GM21423 (cell line): ENCODE measurements around the gene CEACAM5.
"Not testable (repeated sequence)": the region's sequence is repeated elsewhere in the genome, so short reads cannot be mapped to it uniquely, and the experiment has no call there.

ENCODE experiments used
- ATAC-seq: cut with Tn5 transposase; IDR thresholded peaks from one replicate; pipeline ENCODE4 v1.9.1; 2021; ENCODE audit warnings: mild to moderate bottlenecking, moderate library complexity; ENCODE audit not compliant: unreplicated experiment

Gene CEACAM5

DNA sequence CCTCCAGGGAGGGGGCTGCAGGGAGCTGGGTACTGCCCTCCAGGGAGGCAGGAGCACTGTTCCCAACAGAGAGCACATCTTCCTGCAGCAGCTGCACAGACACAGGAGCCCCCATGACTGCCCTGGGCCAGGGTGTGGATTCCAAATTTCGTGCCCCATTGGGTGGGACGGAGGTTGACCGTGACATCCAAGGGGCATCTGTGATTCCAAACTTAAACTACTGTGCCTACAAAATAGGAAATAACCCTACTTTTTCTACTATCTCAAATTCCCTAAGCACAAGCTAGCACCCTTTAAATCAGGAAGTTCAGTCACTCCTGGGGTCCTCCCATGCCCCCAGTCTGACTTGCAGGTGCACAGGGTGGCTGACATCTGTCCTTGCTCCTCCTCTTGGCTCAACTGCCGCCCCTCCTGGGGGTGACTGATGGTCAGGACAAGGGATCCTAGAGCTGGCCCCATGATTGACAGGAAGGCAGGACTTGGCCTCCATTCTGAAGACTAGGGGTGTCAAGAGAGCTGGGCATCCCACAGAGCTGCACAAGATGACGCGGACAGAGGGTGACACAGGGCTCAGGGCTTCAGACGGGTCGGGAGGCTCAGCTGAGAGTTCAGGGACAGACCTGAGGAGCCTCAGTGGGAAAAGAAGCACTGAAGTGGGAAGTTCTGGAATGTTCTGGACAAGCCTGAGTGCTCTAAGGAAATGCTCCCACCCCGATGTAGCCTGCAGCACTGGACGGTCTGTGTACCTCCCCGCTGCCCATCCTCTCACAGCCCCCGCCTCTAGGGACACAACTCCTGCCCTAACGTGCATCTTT, 7.8 kb upstream of the CEACAM5 start:
- ATAC-seq: no peak

DNA sequence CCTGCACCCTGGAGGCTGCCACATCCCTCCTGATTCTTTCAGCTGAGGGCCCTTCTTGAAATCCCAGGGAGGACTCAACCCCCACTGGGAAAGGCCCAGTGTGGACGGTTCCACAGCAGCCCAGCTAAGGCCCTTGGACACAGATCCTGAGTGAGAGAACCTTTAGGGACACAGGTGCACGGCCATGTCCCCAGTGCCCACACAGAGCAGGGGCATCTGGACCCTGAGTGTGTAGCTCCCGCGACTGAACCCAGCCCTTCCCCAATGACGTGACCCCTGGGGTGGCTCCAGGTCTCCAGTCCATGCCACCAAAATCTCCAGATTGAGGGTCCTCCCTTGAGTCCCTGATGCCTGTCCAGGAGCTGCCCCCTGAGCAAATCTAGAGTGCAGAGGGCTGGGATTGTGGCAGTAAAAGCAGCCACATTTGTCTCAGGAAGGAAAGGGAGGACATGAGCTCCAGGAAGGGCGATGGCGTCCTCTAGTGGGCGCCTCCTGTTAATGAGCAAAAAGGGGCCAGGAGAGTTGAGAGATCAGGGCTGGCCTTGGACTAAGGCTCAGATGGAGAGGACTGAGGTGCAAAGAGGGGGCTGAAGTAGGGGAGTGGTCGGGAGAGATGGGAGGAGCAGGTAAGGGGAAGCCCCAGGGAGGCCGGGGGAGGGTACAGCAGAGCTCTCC, 6.9 kb upstream of the CEACAM5 start:
- ATAC-seq: no peak

DNA sequence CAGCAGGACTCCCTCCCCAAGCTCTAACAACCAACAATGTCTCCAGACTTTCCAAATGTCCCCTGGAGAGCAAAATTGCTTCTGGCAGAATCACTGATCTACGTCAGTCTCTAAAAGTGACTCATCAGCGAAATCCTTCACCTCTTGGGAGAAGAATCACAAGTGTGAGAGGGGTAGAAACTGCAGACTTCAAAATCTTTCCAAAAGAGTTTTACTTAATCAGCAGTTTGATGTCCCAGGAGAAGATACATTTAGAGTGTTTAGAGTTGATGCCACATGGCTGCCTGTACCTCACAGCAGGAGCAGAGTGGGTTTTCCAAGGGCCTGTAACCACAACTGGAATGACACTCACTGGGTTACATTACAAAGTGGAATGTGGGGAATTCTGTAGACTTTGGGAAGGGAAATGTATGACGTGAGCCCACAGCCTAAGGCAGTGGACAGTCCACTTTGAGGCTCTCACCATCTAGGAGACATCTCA, 6.2 kb upstream of the CEACAM5 start:
- no peak for ATAC-seq

DNA sequence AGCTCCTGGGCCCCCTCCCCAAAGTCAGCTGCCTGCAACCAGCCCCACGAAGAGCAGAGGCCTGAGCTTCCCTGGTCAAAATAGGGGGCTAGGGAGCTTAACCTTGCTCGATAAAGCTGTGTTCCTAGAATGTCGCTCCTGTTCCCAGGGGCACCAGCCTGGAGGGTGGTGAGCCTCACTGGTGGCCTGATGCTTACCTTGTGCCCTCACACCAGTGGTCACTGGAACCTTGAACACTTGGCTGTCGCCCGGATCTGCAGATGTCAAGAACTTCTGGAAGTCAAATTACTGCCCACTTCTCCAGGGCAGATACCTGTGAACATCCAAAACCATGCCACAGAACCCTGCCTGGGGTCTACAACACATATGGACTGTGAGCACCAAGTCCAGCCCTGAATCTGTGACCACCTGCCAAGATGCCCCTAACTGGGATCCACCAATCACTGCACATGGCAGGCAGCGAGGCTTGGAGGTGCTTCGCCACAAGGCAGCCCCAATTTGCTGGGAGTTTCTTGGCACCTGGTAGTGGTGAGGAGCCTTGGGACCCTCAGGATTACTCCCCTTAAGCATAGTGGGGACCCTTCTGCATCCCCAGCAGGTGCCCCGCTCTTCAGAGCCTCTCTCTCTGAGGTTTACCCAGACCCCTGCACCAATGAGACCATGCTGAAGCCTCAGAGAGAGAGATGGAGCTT, 4.7 kb upstream of the CEACAM5 start:
- ATAC-seq: no peak

DNA sequence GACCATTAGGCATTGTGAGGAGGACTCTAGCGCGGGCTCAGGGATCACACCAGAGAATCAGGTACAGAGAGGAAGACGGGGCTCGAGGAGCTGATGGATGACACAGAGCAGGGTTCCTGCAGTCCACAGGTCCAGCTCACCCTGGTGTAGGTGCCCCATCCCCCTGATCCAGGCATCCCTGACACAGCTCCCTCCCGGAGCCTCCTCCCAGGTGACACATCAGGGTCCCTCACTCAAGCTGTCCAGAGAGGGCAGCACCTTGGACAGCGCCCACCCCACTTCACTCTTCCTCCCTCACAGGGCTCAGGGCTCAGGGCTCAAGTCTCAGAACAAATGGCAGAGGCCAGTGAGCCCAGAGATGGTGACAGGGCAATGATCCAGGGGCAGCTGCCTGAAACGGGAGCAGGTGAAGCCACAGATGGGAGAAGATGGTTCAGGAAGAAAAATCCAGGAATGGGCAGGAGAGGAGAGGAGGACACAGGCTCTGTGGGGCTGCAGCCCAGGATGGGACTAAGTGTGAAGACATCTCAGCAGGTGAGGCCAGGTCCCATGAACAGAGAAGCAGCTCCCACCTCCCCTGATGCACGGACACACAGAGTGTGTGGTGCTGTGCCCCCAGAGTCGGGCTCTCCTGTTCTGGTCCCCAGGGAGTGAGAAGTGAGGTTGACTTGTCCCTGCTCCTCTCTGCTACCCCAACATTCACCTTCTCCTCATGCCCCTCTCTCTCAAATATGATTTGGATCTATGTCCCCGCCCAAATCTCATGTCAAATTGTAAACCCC, 2.8 kb upstream of the CEACAM5 start:
- ATAC-seq: no peak

DNA sequence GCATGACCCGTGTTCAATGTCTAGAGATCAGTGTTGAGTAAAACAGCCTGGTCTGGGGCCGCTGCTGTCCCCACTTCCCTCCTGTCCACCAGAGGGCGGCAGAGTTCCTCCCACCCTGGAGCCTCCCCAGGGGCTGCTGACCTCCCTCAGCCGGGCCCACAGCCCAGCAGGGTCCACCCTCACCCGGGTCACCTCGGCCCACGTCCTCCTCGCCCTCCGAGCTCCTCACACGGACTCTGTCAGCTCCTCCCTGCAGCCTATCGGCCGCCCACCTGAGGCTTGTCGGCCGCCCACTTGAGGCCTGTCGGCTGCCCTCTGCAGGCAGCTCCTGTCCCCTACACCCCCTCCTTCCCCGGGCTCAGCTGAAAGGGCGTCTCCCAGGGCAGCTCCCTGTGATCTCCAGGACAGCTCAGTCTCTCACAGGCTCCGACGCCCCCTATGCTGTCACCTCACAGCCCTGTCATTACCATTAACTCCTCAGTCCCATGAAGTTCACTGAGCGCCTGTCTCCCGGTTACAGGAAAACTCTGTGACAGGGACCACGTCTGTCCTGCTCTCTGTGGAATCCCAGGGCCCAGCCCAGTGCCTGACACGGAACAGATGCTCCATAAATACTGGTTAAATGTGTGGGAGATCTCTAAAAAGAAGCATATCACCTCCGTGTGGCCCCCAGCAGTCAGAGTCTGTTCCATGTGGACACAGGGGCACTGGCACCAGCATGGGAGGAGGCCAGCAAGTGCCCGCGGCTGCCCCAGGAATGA, 1.5 kb upstream of the CEACAM5 start:
- no peak for ATAC-seq

DNA sequence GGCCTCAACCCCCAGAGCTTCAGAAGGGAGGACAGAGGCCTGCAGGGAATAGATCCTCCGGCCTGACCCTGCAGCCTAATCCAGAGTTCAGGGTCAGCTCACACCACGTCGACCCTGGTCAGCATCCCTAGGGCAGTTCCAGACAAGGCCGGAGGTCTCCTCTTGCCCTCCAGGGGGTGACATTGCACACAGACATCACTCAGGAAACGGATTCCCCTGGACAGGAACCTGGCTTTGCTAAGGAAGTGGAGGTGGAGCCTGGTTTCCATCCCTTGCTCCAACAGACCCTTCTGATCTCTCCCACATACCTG, 969 bp upstream of the CEACAM5 start:
- no peak for ATAC-seq

DNA sequence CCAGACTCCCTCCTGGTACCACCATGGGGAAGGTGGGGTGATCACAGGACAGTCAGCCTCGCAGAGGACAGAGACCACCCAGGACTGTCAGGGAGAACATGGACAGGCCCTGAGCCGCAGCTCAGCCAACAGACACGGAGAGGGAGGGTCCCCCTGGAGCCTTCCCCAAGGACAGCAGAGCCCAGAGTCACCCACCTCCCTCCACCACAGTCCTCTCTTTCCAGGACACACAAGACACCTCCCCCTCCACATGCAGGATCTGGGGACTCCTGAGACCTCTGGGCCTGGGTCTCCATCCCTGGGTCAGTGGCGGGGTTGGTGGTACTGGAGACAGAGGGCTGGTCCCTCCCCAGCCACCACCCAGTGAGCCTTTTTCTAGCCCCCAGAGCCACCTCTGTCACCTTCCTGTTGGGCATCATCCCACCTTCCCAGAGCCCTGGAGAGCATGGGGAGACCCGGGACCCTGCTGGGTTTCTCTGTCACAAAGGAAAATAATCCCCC, 505 bp upstream of the CEACAM5 start:
- ATAC-seq: no peak

DNA sequence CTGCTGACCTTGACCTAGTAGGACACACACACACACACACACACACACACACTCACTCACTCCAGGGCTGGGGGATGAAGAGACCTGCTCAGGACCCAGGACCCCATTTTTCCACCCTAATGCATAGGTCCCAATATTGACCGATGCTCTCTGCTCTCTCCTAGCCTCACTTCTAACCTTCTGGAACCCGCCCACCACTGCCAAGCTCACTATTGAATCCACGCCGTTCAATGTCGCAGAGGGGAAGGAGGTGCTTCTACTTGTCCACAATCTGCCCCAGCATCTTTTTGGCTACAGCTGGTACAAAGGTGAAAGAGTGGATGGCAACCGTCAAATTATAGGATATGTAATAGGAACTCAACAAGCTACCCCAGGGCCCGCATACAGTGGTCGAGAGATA, 1.1 kb downstream of the CEACAM5 start:
- not testable (repeated sequence) for ATAC-seq

DNA sequence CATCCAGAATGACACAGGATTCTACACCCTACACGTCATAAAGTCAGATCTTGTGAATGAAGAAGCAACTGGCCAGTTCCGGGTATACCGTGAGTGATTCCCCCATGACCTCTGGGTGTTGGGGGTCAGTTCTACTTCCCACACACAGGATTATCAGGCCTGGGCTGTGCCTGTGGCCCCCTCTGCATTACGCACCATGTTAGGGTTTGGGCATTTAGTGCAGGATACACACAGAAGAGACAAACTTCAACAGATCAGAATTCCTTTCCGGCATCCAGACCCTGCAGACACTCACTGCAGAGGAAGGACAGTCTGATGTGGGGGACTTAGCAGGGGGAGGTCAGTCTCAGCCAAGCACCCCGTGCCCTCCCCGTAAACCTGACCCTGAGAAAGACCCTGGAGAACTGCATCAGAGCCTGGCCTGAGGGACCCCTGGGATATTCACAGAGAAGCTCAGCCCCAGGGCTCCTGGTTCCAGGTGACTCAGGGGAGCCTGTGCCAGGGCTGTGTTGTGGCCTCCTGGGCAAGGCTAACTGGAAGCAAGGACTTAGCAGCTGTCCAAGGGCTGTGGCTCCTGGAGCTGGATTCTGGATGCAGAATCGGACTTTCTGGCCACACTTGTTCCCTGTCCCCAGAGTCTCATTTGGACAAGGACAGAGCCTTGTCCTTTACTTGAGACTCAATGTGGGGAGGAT, 1.7 kb downstream of the CEACAM5 start:
- no peak for ATAC-seq

DNA sequence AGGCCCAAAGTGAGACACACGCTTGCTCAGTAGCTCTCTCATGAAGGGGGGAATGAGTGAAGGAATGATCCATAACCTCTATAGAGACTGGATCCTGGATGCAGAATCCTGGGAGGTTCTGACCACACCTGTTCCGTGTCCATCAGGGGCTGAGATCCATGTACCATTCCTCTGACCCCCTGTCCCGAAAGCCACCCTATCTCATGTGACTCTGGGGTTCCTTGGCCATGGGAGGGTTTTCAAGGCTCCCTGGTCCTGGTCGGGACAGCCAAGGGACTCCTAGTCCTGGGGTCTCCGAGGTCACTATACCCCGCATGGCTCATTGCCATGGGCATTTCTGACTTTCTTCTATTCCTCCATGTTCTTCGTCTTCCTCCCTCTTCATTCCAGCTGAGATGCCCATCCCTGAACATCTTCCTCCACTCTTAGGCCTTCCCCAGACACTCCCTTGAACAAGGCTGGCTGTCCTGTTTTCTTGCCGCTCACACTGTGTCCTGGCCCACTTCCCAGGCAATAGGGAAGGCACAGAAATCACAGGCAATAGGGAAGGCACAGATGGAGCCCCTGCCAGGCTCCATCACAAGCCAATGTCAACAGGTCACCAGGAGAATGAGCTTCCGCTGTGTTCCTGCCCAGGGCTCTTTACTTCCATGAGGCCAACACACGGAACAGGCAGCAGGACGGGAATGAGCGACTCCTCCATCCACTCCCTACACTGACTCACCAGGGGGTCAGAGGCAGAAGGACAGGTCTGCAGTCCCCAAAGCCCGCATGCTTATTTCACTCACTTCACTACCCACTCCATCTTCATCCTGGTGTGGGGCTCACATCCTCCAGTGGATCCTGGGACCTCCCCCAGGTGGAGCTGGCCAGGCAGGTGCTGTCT, 3.2 kb downstream of the CEACAM5 start:
- no peak for ATAC-seq

DNA sequence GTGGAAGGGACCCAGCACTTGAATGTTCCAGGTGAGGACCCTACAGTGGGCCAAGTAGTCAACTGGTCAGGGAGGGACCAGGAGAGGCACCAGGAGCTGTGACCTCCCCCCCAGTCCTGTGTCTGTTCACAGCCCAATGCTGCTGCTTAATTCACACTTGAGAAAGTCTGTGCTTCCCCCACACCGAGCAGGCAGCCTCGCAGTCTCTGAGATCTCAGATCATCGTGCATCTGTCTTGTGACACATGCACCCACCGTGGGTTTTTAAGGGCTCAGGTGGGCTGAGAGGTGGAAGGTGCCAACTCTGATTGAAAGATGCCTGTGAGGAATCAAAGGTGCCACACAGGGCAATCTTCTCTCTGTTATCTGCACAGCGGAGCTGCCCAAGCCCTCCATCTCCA, 6.2 kb downstream of the CEACAM5 start:
- no peak for ATAC-seq

DNA sequence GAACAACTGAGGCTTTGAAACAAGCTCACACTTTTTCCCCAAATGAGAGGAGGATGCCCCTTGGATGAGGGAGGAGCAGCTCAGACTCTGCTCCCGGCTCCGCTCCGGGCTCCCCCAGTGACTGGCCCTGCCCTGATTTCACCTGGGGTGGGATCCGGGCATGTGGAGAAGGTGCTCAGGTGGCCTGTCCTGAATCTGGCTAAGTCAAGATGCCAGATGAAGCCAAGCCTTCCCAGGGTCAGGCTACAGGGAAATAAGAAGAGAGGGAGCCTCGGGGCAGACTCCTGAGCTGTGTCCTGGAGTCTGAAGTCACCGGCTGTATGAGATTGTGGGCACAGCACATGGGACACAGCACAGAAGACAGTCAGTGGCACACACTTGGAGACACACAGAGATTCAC, 10.3 kb downstream of the CEACAM5 start:
- no peak for ATAC-seq

DNA sequence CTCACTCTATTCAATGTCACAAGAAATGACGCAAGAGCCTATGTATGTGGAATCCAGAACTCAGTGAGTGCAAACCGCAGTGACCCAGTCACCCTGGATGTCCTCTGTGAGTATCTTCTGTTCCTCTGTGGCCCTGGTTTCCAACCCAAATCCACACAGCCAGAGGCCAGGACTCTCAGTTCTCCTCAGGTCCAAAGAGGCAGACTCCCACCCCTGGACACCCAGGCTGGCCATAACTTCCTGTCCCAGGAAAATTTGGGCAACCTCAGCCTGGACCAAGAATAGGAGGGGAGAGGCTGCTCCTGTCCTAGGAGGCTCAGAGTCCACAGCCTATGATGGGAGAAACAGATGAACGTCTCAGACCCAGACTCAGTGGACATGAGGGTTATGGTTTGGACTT, 11.7 kb downstream of the CEACAM5 start:
- no peak for ATAC-seq

DNA sequence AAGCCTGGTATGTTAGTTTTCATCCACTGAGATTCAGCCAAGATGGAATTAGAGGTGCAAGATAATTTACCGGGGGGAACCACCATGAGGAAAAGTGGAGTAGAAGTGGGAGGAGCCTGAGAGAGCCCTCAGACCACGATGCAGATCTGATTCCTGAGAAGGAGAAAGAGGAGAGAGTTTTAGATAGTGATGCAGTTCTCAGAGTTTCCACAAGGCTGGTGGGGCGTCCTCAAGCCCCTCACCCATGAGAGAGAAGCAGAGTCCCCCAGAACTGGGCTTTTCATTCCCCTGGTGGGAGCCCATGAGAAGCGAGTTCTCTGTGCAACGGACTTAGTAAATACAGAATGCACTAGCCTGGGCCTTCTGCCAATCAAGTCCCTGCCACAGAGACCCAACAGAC, 18.1 kb downstream of the CEACAM5 start:
- no peak for ATAC-seq

DNA sequence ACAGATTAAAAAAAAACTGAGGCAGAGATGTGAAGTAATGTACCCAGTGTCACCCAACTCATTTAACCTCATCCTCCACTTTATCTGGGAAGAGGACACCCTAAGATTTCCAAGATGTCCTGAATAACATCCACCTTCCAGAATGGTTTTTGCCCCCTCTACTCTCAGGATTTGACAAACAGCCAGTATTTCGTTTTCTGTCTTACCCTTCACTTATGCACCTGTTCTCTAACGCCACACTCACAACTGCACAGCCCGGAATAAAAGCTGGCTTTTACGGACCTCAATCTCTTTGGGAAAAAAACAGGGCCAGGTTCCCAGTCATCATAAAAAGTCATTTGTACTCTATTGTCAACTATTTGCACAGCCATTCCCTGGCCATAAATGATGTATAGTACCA, 25.7 kb downstream of the CEACAM5 start:
- ATAC-seq: no peak

DNA sequence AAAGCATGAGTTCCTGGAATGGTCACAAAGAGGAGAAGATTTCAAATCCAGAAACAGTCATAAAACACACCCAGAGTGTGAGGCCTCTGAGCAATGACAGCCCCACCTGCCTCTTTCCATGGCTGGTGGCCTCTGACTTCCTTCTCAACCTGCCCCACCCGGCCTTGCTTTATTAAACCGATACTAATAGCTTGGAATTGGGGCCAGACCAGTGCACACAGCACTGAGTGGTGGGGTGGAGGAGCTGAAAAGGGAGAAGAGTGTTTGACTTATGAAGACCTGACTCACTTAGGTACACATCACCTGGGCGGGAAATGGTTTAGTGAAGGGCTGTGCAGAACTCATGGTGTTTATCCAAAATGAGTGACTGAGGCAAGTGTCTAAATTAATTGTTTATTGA, 26.2 kb downstream of the CEACAM5 start:
- no peak for ATAC-seq

DNA sequence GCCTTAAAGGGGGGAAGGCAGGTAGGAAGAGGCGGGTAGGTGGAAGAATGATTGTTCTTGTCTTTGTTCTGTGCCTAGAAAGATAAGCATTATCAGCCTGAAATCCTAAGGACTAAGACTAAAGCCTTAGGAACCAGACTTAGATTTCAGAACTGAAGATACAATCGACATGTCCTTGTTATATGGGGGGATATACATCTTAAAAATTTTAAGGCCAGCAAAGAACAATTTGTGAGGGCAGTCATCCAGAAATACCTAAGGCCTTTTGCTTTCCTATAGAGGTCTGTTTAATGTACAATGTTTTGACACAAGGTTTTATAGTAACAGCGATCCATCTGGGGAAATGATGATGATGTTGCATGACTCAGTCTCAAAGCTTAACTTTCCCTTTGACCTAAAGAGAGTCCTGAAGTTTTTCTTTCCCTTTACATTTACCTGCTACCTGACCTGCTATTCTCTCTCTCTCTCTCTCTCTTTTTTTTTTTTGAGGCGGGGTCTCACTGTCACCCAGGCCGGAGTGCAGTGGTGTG, 26.7 kb downstream of the CEACAM5 start:
- ATAC-seq: no peak

DNA sequence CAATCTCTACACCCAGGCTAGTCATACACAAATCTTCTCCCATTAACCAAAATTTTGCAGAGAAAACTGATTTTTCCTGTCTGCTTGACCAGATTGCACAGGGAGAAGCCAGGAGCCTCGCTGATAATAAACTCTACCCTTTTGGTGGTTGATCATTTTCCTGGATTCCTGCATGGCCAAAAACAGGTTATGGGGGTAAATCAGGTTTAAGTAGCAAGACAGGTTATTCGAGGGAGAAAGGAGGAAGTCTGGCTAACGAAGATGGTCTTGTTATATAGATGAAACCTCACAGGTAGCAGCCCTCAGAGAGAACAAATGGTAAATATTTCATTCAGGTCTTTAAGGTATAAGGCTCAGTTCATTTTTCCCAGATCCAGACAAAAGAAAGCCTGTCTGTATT, 30.9 kb downstream of the CEACAM5 start:
- no peak for ATAC-seq
